Measurements from ENCODE around the gene CCNE1.

DNA sequence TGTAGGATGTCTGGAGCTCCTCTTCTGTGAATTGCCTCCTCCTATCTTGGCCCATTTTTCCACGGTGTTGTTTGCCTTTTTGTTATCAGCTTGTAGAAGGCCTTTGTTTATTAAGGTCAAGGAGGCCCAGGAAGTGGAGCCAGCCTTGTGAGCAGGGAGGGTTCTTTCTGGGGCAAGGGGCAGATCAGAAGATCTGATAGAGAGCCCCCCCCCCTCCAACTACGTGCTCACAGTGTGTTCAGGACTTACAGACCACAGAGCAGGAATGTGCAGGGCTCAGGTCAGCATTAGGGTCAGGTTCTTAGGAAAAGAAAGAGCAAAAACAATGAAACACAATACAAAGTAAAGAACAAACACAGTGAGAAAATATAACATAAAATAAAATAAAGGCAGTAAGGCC, 59.4 kb downstream of the CCNE1 start:
- TF ChIP-seq TAF1 (IDR thresholded peaks at IDR 0.05; ENCODE audit: borderline replicate concordance, insufficient read depth, low read length) (no peak), POLR2AphosphoS5 (IDR thresholded peaks at IDR 0.05; ENCODE audit: low read depth, low read length) (no peak), SIN3A (IDR thresholded peaks at IDR 0.05; ENCODE audit: borderline replicate concordance, insufficient read depth, low read length) (no peak), FOXP2 (optimal IDR thresholded peaks at IDR 0.05; ENCODE audit: borderline replicate concordance, extremely low read depth, extremely low read length, insufficient read depth) (no peak)
- TF ChIP-seq, protein P1, sequence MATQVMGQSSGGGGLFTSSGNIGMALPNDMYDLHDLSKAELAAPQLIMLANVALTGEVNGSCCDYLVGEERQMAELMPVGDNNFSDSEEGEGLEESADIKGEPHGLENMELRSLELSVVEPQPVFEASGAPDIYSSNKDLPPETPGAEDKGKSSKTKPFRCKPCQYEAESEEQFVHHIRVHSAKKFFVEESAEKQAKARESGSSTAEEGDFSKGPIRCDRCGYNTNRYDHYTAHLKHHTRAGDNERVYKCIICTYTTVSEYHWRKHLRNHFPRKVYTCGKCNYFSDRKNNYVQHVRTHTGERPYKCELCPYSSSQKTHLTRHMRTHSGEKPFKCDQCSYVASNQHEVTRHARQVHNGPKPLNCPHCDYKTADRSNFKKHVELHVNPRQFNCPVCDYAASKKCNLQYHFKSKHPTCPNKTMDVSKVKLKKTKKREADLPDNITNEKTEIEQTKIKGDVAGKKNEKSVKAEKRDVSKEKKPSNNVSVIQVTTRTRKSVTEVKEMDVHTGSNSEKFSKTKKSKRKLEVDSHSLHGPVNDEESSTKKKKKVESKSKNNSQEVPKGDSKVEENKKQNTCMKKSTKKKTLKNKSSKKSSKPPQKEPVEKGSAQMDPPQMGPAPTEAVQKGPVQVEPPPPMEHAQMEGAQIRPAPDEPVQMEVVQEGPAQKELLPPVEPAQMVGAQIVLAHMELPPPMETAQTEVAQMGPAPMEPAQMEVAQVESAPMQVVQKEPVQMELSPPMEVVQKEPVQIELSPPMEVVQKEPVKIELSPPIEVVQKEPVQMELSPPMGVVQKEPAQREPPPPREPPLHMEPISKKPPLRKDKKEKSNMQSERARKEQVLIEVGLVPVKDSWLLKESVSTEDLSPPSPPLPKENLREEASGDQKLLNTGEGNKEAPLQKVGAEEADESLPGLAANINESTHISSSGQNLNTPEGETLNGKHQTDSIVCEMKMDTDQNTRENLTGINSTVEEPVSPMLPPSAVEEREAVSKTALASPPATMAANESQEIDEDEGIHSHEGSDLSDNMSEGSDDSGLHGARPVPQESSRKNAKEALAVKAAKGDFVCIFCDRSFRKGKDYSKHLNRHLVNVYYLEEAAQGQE (IDR thresholded peaks at IDR 0.05; ENCODE audit: insufficient read depth in 1 of 2, low read depth in 2 of 2, low read length in 2 of 2): no peak

Measured in PFSK-1 (cell line).